ENCODE measurements around the gene CAPN15.

CAPN15 gene

GRCh38 chr16:582218-582613, 54.7 kb downstream of the CAPN15 start:
- ATAC-seq: no peak
- TF ChIP-seq CSRNP3 (CRISPR knock-in tag; IDR thresholded peaks at IDR 0.05) (no peak), ZNF8 (CRISPR knock-in tag; IDR thresholded peaks at IDR 0.05) (no peak), PATZ1 (CRISPR knock-in tag; IDR thresholded peaks at IDR 0.05; ENCODE audit: borderline replicate concordance) (no peak), SNAI2 (CRISPR knock-in tag; IDR thresholded peaks at IDR 0.05) (no peak), ZFP30 (CRISPR knock-in tag; IDR thresholded peaks at IDR 0.05) (no peak), GLIS3 (CRISPR knock-in tag; IDR thresholded peaks at IDR 0.05) (no peak), PPARA (CRISPR knock-in tag; IDR thresholded peaks at IDR 0.05; ENCODE audit: borderline replicate concordance) (no peak), BACH2 (CRISPR knock-in tag; IDR thresholded peaks at IDR 0.05; ENCODE audit: borderline replicate concordance) (no peak), TCF4 (CRISPR knock-in tag; IDR thresholded peaks at IDR 0.05; ENCODE audit: borderline replicate concordance) (no peak), ZFP3 (CRISPR knock-in tag; IDR thresholded peaks at IDR 0.05) (no peak), ISL1 (CRISPR knock-in tag; IDR thresholded peaks at IDR 0.05) (no peak), ARNTL (CRISPR knock-in tag; IDR thresholded peaks at IDR 0.05; ENCODE audit: borderline replicate concordance, low read depth) (no peak), ZNF565 (CRISPR knock-in tag; conservative IDR thresholded peaks at IDR 0.05; ENCODE audit: low read depth) (no peak), RARB (CRISPR knock-in tag; IDR thresholded peaks at IDR 0.05) (no peak), TSHZ2 (CRISPR knock-in tag; IDR thresholded peaks at IDR 0.05) (no peak), ZNF70 (CRISPR knock-in tag; IDR thresholded peaks at IDR 0.05) (no peak), CREB5 (CRISPR knock-in tag; IDR thresholded peaks at IDR 0.05; ENCODE audit: low read depth) (no peak), OSR1 (CRISPR knock-in tag; IDR thresholded peaks at IDR 0.05) (no peak), TOX (CRISPR knock-in tag; IDR thresholded peaks at IDR 0.05; ENCODE audit: borderline replicate concordance) (no peak), CSDC2 (CRISPR knock-in tag; IDR thresholded peaks at IDR 0.05) (no peak)

GRCh38 chr16:582614-583331, 55.3 kb downstream of the CAPN15 start:
- ATAC-seq: no peak
- TF ChIP-seq TSHZ2 (CRISPR knock-in tag; IDR thresholded peaks at IDR 0.05): no peak
- no peak for TF ChIP-seq SNAI2 (CRISPR knock-in tag; IDR thresholded peaks at IDR 0.05)
- TF ChIP-seq ISL1 (CRISPR knock-in tag; IDR thresholded peaks at IDR 0.05): no peak
- no peak for TF ChIP-seq CREB5 (CRISPR knock-in tag; IDR thresholded peaks at IDR 0.05; ENCODE audit: low read depth)
- TF ChIP-seq ZNF70 (CRISPR knock-in tag; IDR thresholded peaks at IDR 0.05): no peak
- no peak for TF ChIP-seq ZC3H10 (CRISPR knock-in tag; IDR thresholded peaks at IDR 0.05)
- TF ChIP-seq PATZ1 (CRISPR knock-in tag; IDR thresholded peaks at IDR 0.05; ENCODE audit: borderline replicate concordance): no peak
- no peak for TF ChIP-seq TCF4 (CRISPR knock-in tag; IDR thresholded peaks at IDR 0.05; ENCODE audit: borderline replicate concordance)
- no peak for TF ChIP-seq ZFP3 (CRISPR knock-in tag; IDR thresholded peaks at IDR 0.05)
- no peak for TF ChIP-seq OSR1 (CRISPR knock-in tag; IDR thresholded peaks at IDR 0.05)
- no peak for TF ChIP-seq POU6F1 (CRISPR knock-in tag; IDR thresholded peaks at IDR 0.05; ENCODE audit: borderline replicate concordance, low read depth)
- TF ChIP-seq GLIS3 (CRISPR knock-in tag; IDR thresholded peaks at IDR 0.05): no peak
- TF ChIP-seq ZNF8 (CRISPR knock-in tag; IDR thresholded peaks at IDR 0.05): no peak
- TF ChIP-seq CSDC2 (CRISPR knock-in tag; IDR thresholded peaks at IDR 0.05): no peak
- no peak for TF ChIP-seq RARB (CRISPR knock-in tag; IDR thresholded peaks at IDR 0.05)
- TF ChIP-seq ARNTL (CRISPR knock-in tag; IDR thresholded peaks at IDR 0.05; ENCODE audit: borderline replicate concordance, low read depth): no peak
